SU-DHL-6 (cell line): ENCODE results near the gene C19orf53.

Source experiments
- EZH2phosphoT487 ChIP-seq: fragments of 200-600 bp; sonication (generic), shearing (Covaris generic); conservative IDR thresholded peaks from 2 replicates; pipeline ENCODE4 v1.6.1; 2018; ENCODE audit warnings: mild to moderate bottlenecking, antibody characterized with exemption, low read length, moderate library complexity, mixed read lengths
- TF ChIP-seq, protein P1 (sequence below): fragments of 200-600 bp; sonication (generic); IDR thresholded peaks from one replicate; pipeline ENCODE4 v1.5.1; 2017; ENCODE audit warnings: antibody characterized with exemption, mild to moderate bottlenecking, low read length, moderate library complexity; ENCODE audit not compliant: insufficient read depth, poor library complexity, severe bottlenecking

DNA sequence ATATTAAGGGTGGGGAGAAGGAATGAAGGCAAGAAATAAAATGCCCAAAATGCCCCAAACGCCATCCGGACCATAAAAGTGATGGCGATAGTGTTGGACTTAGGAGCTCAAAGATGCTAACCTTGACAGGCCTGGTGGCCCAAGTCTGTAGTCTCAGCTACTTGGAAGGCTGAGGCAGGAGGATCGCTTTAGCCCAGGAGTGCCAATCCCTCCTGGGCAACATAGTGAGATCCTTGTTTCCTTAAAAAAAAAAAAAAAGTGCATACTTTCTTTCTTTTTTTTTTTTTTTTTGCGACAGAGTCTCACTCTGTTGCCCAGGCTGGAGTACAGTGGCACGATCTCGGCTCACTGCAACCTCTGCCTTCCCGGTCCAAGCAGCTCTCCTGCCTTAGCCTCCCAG, 41.9 kb upstream of the C19orf53 start:
- TF ChIP-seq, protein P1, sequence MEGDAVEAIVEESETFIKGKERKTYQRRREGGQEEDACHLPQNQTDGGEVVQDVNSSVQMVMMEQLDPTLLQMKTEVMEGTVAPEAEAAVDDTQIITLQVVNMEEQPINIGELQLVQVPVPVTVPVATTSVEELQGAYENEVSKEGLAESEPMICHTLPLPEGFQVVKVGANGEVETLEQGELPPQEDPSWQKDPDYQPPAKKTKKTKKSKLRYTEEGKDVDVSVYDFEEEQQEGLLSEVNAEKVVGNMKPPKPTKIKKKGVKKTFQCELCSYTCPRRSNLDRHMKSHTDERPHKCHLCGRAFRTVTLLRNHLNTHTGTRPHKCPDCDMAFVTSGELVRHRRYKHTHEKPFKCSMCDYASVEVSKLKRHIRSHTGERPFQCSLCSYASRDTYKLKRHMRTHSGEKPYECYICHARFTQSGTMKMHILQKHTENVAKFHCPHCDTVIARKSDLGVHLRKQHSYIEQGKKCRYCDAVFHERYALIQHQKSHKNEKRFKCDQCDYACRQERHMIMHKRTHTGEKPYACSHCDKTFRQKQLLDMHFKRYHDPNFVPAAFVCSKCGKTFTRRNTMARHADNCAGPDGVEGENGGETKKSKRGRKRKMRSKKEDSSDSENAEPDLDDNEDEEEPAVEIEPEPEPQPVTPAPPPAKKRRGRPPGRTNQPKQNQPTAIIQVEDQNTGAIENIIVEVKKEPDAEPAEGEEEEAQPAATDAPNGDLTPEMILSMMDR, result no peak
- no peak for TF ChIP-seq EZH2phosphoT487
